Hematopoietic multipotent progenitor cell treated with erythropoietin and hydrocortisone succinate and interleukin-3 and kit ligand, for 15 days (in vitro differentiated cells): ENCODE data around the gene UNKL.

Experiments
- DNase-seq: peaks from one replicate; pipeline ENCODE4 v3.0.0-alpha.2; 2015; ENCODE audit warnings: low spot score

UNKL gene

DNA sequence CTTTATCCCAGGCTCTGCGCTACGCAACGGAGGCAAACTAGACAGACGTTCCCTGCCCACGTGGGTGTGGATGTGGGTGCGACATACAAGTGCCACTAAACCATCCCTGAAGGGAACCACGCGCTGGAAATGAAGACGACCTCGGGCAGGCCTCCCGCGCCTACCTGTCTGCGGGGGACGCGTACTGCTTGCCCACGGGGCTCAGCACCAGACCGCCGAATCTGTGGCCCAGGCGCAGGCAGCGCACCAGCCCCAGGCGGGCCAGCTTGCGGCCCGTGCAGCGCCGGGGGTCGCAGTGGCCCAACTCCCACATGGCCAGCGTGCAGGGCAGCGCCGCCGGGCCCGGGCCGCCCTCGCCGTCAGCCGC is 63.3 kb downstream of the UNKL start:
- DNase-seq: no peak

GRCh38 chr16:1350691-1351090 is 63.8 kb downstream of the UNKL start:
- DNase-seq: no peak

DNA sequence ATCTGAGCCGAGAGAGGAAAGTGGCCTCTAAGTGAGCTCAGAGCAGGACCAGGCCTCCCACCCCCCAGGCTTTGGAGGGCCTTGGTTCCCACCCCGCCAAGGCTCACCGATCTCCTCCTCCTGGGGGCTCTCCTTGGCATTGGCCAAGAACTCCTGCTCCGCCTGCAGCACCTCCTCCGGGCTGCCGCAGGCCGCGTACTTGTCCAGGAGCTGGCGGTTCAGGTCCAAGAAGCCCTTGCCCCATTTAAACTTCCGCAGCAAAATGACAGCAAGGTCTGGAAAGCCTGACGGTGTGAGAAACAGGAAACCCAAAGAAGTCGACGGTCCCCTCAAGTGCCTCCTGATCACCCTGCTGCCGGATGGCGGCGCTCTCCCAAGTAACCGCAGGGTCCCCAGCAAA is 64.6 kb downstream of the UNKL start:
- DNase-seq: no peak

DNA sequence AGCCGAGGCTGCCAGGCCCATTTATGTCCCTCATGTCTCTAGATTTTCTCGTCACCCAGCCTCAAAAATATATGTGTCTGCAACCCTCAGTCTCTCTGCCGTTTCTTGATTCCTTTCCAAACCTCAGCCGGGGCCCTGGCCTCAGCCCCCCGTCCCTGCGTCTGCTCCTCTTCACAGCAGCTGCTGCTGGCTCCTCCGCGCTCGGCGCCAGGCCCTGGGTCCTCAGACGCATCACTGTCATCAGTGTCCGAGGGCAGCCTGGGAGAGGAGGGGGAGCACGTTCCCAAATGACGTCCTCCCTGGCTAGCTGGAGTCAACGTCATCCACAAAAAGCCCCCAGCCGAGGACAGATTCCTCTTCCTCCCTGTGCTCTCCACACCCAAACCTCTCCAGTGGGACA is 65.2 kb downstream of the UNKL start:
- no peak for DNase-seq

GRCh38 chr16:1348926-1349325 is 65.6 kb downstream of the UNKL start:
- DNase-seq: no peak

DNA sequence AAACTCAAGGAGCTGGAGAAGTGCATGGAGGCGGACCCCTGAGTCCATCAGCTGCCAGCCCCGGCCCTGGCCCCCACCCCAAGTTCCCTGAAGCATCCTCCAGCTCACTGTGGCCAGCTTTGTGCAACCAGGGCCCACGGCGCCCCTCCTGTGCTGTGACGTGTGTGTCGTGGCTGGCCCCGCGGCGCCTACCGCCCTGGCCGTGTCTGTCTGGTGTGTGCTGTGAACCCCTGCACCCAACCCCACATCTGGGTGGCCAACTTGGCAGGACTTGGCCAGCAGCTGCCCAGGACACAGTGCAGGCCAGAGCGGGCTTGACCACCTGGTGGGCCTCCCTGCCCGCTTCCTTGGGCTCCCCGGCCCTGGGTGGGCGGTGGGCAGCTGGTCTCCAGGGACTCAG is 66.1 kb downstream of the UNKL start:
- DNase-seq: no peak

DNA sequence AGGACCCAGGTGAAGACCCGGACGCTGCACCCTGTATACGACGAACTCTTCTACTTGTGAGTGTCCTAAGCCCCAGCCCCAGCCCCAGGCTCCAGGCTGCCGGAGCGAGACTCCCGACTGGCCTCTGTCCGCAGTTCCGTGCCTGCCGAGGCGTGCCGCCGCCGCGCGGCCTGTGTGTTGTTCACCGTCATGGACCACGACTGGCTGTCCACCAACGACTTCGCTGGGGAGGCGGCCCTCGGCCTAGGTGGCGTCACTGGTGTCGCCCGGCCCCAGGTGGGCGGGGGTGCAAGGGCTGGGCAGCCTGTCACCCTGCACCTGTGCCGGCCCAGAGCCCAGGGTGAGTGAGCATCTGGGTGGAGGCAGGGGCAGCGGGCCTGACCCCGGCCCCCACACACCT is 66.5 kb downstream of the UNKL start:
- DNase-seq: no peak

DNA sequence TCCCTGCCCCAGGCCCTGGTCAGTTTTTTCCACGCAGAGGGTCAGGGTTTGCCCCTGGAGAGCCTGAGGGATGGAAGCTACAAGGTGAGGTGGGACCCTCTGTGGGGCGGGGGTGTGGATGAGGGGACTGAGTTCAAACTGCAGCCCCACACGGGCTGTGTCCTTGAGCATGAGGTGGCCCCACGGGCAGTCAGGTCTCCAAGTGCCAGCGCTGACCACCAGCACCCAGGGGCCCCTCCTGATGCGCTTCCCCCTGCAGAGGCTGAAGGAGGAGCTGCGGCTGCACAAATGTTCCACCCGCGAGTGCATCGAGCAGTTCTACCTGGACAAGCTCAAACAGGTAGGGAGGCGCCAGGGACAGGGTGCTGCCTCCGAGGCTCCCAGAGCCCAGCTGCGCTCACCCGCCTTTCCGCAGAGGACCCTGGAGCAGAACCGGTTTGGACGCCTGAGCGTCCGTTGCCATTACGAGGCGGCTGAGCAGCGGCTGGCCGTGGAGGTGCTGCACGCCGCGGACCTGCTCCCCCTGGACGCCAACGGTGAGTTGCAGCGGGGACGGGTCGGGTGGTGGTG is 67.1 kb downstream of the UNKL start:
- no peak for DNase-seq

GRCh38 chr16:1346422-1347285 is 67.8 kb downstream of the UNKL start:
- no peak for DNase-seq

GRCh38 chr16:1345651-1346421 is 68.7 kb downstream of the UNKL start:
- no peak for DNase-seq

DNA sequence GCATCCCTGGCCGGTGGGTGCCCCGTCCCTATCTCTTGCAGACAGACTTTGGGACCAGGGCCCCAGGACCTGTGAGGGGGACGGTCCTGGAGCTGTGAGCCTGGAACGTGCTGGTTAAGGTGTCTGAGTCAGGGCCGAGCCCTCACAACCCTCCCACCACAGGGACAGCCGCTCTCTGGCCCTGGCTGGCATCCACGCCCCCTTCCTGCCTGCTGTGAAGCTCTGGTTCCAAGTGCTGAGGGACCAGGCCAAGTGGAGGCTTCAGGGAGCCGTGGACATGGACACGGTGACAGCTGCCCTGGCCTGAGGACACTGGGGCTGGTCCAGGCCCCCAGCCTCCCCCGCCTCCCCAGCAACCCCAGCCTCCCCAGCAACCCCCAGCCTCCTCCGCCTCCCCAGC is 69.4 kb downstream of the UNKL start:
- no peak for DNase-seq

- DNase-seq: no peak
These were observed 70.0 kb downstream of the UNKL start for GRCh38 chr16:1344499-1344898.

- no peak for DNase-seq
These were observed 70.9 kb downstream of the UNKL start for GRCh38 chr16:1343428-1344242.

DNA sequence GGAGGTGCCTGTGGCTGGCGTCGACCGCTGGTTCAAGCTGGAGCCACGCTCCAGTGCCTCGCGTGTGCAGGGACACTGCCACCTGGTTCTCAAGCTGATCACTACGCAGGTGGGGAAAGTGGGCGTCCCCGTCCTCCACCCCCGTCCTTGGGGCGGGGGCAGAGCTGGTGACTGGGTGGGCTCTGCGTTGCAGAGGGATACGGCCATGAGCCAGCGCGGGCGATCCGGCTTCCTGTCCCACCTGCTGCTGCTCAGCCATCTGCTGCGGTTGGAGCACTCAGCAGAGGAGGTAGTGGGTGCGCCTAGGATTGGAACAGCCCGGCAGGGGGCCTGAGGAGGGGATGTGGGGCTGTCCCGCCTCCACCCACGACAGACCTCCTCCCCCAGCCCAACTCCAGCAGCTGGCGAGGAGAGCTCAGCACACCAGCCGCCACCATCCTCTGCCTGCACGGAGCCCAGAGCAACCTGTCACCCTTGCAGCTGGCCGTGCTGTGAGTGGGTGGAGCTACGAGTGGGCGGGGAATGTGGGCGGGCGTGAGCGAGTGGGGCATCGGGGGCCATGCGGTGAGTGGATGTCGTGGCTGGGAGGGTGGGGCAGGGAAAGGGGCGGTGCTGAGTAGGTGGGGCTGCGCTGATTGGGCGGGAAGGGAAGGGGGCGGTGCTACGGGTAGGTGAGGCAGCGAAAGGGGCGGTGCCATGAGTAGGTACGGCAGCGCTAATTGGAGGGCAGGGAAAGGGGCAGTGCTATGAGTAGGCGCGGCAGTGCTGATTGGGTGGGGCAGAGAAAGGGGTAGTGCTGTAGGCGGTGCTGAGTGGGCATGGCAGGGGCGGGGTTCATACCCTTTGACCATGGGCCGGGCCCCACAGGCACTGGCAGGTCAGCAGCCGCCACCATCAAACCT is 71.7 kb downstream of the UNKL start:
- DNase-seq: peak; percentile 95

DNA sequence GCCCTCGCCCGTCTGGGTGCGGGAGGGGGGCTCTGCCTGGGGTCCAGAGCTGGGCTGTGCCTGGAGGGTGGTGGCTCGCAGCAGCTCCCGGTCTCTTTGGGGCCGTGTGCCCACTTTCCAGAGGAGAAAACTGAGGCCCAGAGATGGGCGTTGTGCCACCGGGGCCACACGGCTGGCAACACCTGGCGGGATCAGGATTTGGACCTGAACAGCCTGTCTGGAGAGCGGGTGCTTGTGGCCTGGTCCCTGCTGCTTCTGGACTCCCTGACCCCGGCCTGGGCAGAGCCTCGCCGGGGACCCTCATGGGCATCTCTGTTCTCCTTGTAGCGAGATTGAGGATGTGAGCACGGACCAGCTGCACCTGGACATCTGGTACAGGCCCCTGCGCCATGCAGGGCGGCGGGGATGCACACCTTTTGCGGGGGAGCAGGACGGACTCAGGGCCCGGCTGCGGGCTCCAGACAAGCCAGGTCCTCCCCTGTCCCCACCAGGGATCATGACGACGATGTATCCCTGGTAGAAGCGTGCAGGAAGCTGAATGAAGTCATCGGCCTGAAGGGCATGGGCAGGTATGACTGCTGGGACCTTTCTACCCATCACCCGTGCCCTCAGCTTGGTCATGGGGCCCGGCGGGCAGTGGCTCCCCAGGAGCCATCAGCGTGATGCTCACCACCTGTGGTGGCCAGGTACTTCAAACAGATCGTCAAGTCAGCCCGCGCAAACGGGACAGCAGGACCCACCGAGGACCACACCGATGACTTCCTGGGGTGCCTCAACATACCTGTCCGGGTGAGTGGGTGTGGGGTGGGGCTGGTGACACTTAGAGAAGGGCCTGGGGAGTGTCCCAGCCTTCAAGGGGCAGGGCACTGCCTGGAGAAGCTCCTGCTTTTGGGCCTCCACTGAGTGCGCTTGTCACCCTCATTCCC is 72.7 kb downstream of the UNKL start:
- no peak for DNase-seq

- DNase-seq: no peak
These were observed 73.6 kb downstream of the UNKL start for GRCh38 chr16:1340730-1341494.

DNA sequence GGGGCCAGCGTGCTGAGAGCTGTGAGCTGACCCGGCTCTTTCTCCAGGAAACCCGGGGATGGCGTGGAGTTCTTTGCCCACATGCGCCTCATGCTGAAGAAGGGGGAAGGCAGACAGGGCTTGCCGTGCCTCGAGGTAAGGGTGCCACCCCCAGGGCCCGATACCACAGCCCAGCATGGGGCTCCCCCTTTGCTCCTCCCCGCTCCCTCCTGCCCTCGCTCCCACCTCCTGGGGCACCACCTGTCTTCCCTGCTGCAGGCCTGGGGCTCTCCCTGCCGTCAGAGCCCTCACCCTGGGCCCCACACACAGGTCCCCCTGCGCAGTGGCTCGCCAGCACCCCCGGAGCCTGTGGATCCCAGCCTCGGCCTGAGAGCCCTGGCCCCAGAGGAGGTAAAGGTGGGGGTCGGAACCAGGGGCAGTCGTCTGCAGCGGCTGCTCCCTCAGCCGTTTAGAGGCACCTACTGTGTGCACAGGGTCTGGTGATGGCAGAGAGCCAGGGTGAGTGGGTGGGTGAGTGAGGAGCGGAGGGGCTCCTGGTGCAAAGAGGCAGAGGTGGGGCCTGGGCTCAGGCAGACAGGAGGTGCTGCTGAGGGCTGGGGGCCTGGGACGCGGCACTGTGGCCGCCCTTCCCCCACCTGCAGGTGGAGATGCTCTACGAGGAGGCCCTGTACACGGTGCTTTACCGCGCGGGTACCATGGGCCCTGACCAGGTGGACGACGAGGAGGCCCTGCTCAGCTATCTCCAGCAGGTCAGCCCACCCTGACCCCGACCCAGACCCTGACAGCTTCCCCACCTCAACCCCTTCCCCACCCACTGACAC is 75.4 kb downstream of the UNKL start:
- DNase-seq: no peak

- peak; percentile 28 for DNase-seq
These were observed 76.3 kb downstream of the UNKL start for GRCh38 chr16:1338119-1338730.
